IMR-90 (cell line): ENCODE results near the gene ACLY. TPM values are rescaled to one million over a fixed set of nuclear protein-coding genes. Genes with fewer than 3 reads are reported as not detected.

Experiments used
- ATAC-seq: fragments of 200-7000 bp; cut with Tn5 transposase; 2 replicates; pipeline ENCODE4 v1.9.1; 2020; ENCODE audit warnings: low read depth, mild to moderate bottlenecking, moderate library complexity
- BruUV-seq: library from RNA; stranded (reverse); fragments of 400-500 nt; replicated peaks from 2 replicates; lab custom pipeline; 2021; lab: Mats Ljungman, UMichigan
- CTCF ChIA-PET: fragments of 300-600 bp; formaldehyde crosslinking; extraction: SDS; loops from one replicate; lab custom pipeline; 2021; ENCODE audit warnings: antibody characterized with exemption; lab: Yijun Ruan, JAX
- POLR2A ChIA-PET: fragments of 300-600 bp; sonication (Branson Sonifier 250); formaldehyde crosslinking; loops from one replicate; lab custom pipeline; 2022; ENCODE audit warnings: antibody characterized with exemption; ENCODE audit not compliant: unreplicated experiment; lab: Charles Lee
- DNase-seq: peaks from one replicate; pipeline ENCODE4 v3.0.0; 2013
- H2AFZ ChIP-seq: replicated peaks from 2 replicates; pipeline ENCODE3; 2013; ENCODE audit warnings: low read length, mild to moderate bottlenecking; ENCODE audit not compliant: poor library complexity
- H2AK5ac ChIP-seq: 2 replicates; pipeline ENCODE4 v1.6.1; 2013; ENCODE audit warnings: low read depth, low read length, inconsistent platforms
- H2AK9ac ChIP-seq: replicated peaks from 2 replicates; pipeline ENCODE3; 2013; ENCODE audit warnings: mild to moderate bottlenecking, low read depth, low read length, moderate library complexity; ENCODE audit not compliant: poor library complexity
- H2BK120ac ChIP-seq: 2 replicates; pipeline ENCODE4 v1.6.1; 2013; ENCODE audit warnings: low read depth, low read length, inconsistent platforms
- H2BK15ac ChIP-seq: 3 replicates; pipeline ENCODE4 v1.6.1; 2013; ENCODE audit warnings: low read depth, low read length, inconsistent platforms
- H2BK20ac ChIP-seq: 2 replicates; pipeline ENCODE4 v1.6.1; 2013; ENCODE audit warnings: low read depth, mild to moderate bottlenecking, inconsistent platforms, low read length, moderate library complexity
- H2BK5ac ChIP-seq: 2 replicates; pipeline ENCODE4 v1.6.1; 2013; ENCODE audit warnings: mild to moderate bottlenecking, low read depth, low read length, inconsistent platforms; ENCODE audit not compliant: poor library complexity, severe bottlenecking
- H3K14ac ChIP-seq: replicated peaks from 2 replicates; pipeline ENCODE4 v1.6.1; 2013; ENCODE audit warnings: low read depth, low read length, inconsistent platforms
- H3K18ac ChIP-seq: 2 replicates; pipeline ENCODE4 v1.6.1; 2013; ENCODE audit warnings: low read depth, low read length, control low read depth
- H3K23ac ChIP-seq: 2 replicates; pipeline ENCODE4 v1.6.1; 2013; ENCODE audit warnings: low read depth, low read length, inconsistent platforms
- H3K27ac ChIP-seq: 2 replicates; pipeline ENCODE4 v1.5.1; 2013; ENCODE audit warnings: mild to moderate bottlenecking, control low read depth, low read length; ENCODE audit not compliant: insufficient read depth
- H3K27me3 ChIP-seq: 2 replicates; pipeline ENCODE4 v1.6.1; 2013; ENCODE audit warnings: low read length; ENCODE audit not compliant: control insufficient read depth, insufficient read depth
- H3K36me3 ChIP-seq: 2 replicates; pipeline ENCODE4 v1.6.1; 2013; ENCODE audit warnings: low read length, mixed read lengths; ENCODE audit not compliant: control insufficient read depth, insufficient read depth
- H3K4ac ChIP-seq: 2 replicates; pipeline ENCODE4 v1.6.1; 2013; ENCODE audit warnings: low read depth, low read length, inconsistent platforms
- H3K4me1 ChIP-seq: 2 replicates; pipeline ENCODE4 v1.6.1; 2013; ENCODE audit warnings: low read length, mixed read lengths; ENCODE audit not compliant: control insufficient read depth, insufficient read depth
- H3K4me2 ChIP-seq: 2 replicates; pipeline ENCODE4 v1.6.1; 2013; ENCODE audit warnings: low read depth, mild to moderate bottlenecking, control low read depth, low read length, moderate library complexity
- H3K4me3 ChIP-seq: 2 replicates; pipeline ENCODE4 v1.5.1; 2013; ENCODE audit warnings: low read depth, mild to moderate bottlenecking, control low read depth, low read length, moderate library complexity; ENCODE audit not compliant: insufficient read depth
- H3K56ac ChIP-seq: 2 replicates; pipeline ENCODE4 v1.6.1; 2013; ENCODE audit warnings: low read length, inconsistent platforms; ENCODE audit not compliant: insufficient read depth; ENCODE audit errors: extremely low read depth
- H3K79me1 ChIP-seq, 2 experiments: 2 replicates each; pipeline ENCODE4 v1.6.1; 2013; ENCODE audit warnings: low read length in 2 of 2, inconsistent platforms in 1 of 2, low read depth in 1 of 2
- H3K9ac ChIP-seq: 2 replicates; pipeline ENCODE4 v1.6.1; 2013; ENCODE audit warnings: low read depth, low read length, control low read depth
- H3K9me1 ChIP-seq: 2 replicates; pipeline ENCODE4 v1.6.1; 2013; ENCODE audit warnings: low read length, inconsistent platforms; ENCODE audit not compliant: insufficient read depth
- H3K9me3 ChIP-seq: 2 replicates; pipeline ENCODE4 v1.6.1; 2013; ENCODE audit warnings: low read length; ENCODE audit not compliant: control insufficient read depth, insufficient read depth
- H4K20me1 ChIP-seq: 2 replicates; pipeline ENCODE4 v1.6.1; 2013; ENCODE audit warnings: low read length, inconsistent platforms; ENCODE audit not compliant: insufficient read depth
- H4K5ac ChIP-seq: 2 replicates; pipeline ENCODE4 v1.6.1; 2013; ENCODE audit warnings: mild to moderate bottlenecking, low read depth, low read length, control low read depth
- H4K8ac ChIP-seq, 2 experiments: 2 replicates each; pipeline ENCODE4 v1.6.1; 2013; ENCODE audit warnings: low read depth in 2 of 2, low read length in 2 of 2, control low read depth in 1 of 2, inconsistent platforms in 1 of 2
- H4K91ac ChIP-seq: 2 replicates; pipeline ENCODE4 v1.6.1; 2013; ENCODE audit warnings: low read depth, low read length, inconsistent platforms; ENCODE audit not compliant: insufficient read depth
- CEBPB ChIP-seq: IDR thresholded peaks from 2 replicates; pipeline ENCODE4 v1.6.1; 2012; ENCODE audit warnings: low read depth, low read length, improper control_type of control experiment
- CTCF ChIP-seq: conservative IDR thresholded peaks from 2 replicates; pipeline ENCODE4 v1.5.1; 2012; ENCODE audit warnings: mild to moderate bottlenecking, low read depth, low read length, improper control_type of control experiment
- RAD21 ChIP-seq: IDR thresholded peaks from 2 replicates; pipeline ENCODE4 v1.6.1; 2012; ENCODE audit warnings: low read length, improper control_type of control experiment
- SMC3 ChIP-seq: fragments of 150-350 bp; IDR thresholded peaks from 2 replicates; pipeline ENCODE4 v1.6.1; 2016; ENCODE audit warnings: low read depth, mild to moderate bottlenecking, antibody characterized with exemption, low read length, moderate library complexity
- USF2 ChIP-seq: fragments of 150-350 bp; IDR thresholded peaks from 2 replicates; pipeline ENCODE4 v1.6.1; 2017; ENCODE audit warnings: mild to moderate bottlenecking, antibody characterized with exemption, low read length, low read depth
- WGBS, 2 experiments: methylation state at CpG; one replicate each; pipeline versions ENCODE4 v1.1.5 to v1.1.7; 2013; ENCODE audit warnings: missing lambda C conversion rate in 2 of 2; ENCODE audit not compliant: insufficient read length in 1 of 2; ENCODE audit errors: extremely low coverage in 2 of 2; 5-methylcytosine and 5-hydroxymethylcytosine counted together
- dilution Hi-C: fragments of 300-500 bp; cut with HindIII; formaldehyde crosslinking; loops from one replicate; pipeline ENCODE4 v1.14.3; 2018; ENCODE audit warnings: low sequenced_read_pairs; ENCODE audit not compliant: unreplicated experiment
- in situ Hi-C: fragments of 300-500 bp; cut with MboI; formaldehyde crosslinking; loops from 3 replicates; pipeline ENCODE4 v1.14.3; 2019; ENCODE audit warnings: low sequenced_read_pairs, inconsistent platforms, mixed read lengths
- intact Hi-C: fragments of 100-400 bp; cut with micrococcal nuclease; formaldehyde crosslinking; loops from 2 replicates; pipeline ENCODE4 v1.10.0; 2022
- polyA plus RNA-seq, 3 experiments: library from polyadenylated mRNA; depleted of rRNA; stranded (reverse); fragments of >200 nt; gene quantifications; 2 replicates each; pipeline ENCODE4 v1.2.3, GENCODE V29; 2012; ENCODE audit warnings: low replicate concordance in 1 of 3
- total RNA-seq: library from RNA; depleted of rRNA; stranded (reverse); fragments of >200 nt; gene quantifications from 2 replicates; pipeline ENCODE4 v1.2.3, GENCODE V29; 2012

Gene ACLY
- total and polyA plus RNA-seq, 2 of the 4 experiments (the other 2 are of a cell fraction) = 167 to 230 TPM

- no peak overlapping the region for H4K91ac ChIP-seq
- no TSS peak for BruUV-seq
- no peaks in the 10 kb centered on the region for H4K20me1 ChIP-seq
- H2AFZ ChIP-seq = peak overlapping the region; percentile 79
- H3K27me3 ChIP-seq = no peaks in the 10 kb centered on the region
- no peak overlapping the region for H2BK15ac ChIP-seq
- peak; percentile 75 for ATAC-seq
- H3K79me1 ChIP-seq = no peaks in the 10 kb centered on the region
- no peak overlapping the region for H2AK5ac ChIP-seq
- POLR2A ChIA-PET = interaction anchor here (0.6 kb wide), 1 partner anchor 96 kb away, joined by 12 read pairs; no protein-coding TSS in a partner anchor
- H3K9me3 ChIP-seq = no peaks in the 10 kb centered on the region
- H2BK5ac ChIP-seq = no peak overlapping the region
- no peaks in the 10 kb centered on the region for H3K36me3 ChIP-seq
- H3K56ac ChIP-seq = no peak overlapping the region
- WGBS, 2 experiments = 45% methylated on average over 12 of the region's 17 CpGs; no CpG with 5 or more reads in 1 of the 2 experiments
- H3K27ac ChIP-seq = no peak overlapping the region
- no peaks in the 10 kb centered on the region for H3K9me1 ChIP-seq
- no peak overlapping the region for H2BK120ac ChIP-seq
- H3K4ac ChIP-seq = no peak overlapping the region
- intact Hi-C loops = loop anchor here (1.0 to 5.0 kb wide), 3 partner anchors 147 to 568 kb away; partner anchors contain the start of gene FKBP10
- peaks cover 12% of the 10 kb centered on the region for H3K4me1 ChIP-seq
- H2AK9ac ChIP-seq = no peak overlapping the region
- no peak overlapping the region for H3K4me2 ChIP-seq
- no peak overlapping the region for H3K23ac ChIP-seq
- no peak overlapping the region for H3K4me3 ChIP-seq
- in situ Hi-C loops = loop anchor here (10.0 kb wide), 1 partner anchor 225 kb away; the partner anchor contains the start of gene HAP1
- H3K18ac ChIP-seq = no peak overlapping the region
- peak; percentile 66 for DNase-seq
- H3K14ac ChIP-seq = no peak overlapping the region
- H3K9ac ChIP-seq = no peak overlapping the region
- H4K5ac ChIP-seq = no peak overlapping the region
- no peak overlapping the region for H2BK20ac ChIP-seq
- peak; percentile 41 for TF ChIP-seq CEBPB
- TF ChIP-seq USF2 = no peak
- peak; percentile 56 for TF ChIP-seq CTCF
- peak; percentile 37 for TF ChIP-seq SMC3
- peak; percentile 61 for TF ChIP-seq RAD21
- dilution Hi-C loops = no loop called here
- 0 out of 4 replicates have a peak overlapping the region, but pooled peaks of 1 of the 2 experiments have one; percentile 21 for H4K8ac ChIP-seq
- CTCF ChIA-PET = interaction anchor here (0.5 to 1.8 kb wide), 4 partner anchors 29 to 123 kb away, joined by 3 to 4 read pairs (median 3); partner anchors contain the start of gene ACLY
Measured at GRCh38 chr17:41959336-41960095, 40.8 kb upstream of the ACLY start.
